ENCODE data around the gene DNHD1.

DNHD1 gene

GRCh38 chr11:6567371-6567745, 70.3 kb downstream of the DNHD1 start:
- DNase-seq: no peak

GRCh38 chr11:6568191-6568918, 71.3 kb downstream of the DNHD1 start:
- no peak for DNase-seq

GRCh38 chr11:6569706-6570105, 72.6 kb downstream of the DNHD1 start:
- no peak for DNase-seq

- no peak for DNase-seq
Observed at GRCh38 chr11:6570691-6571427, 73.8 kb downstream of the DNHD1 start.

GRCh38 chr11:6571434-6572008, 74.4 kb downstream of the DNHD1 start:
- no peak for DNase-seq

GRCh38 chr11:6572215-6572614, 75.1 kb downstream of the DNHD1 start:
- no peak for DNase-seq

- no peak for DNase-seq
Observed at GRCh38 chr11:6574816-6575715, 78.0 kb downstream of the DNHD1 start.

- no peak for DNase-seq
Observed at GRCh38 chr11:6576471-6577373, 79.6 kb downstream of the DNHD1 start.

- DNase-seq: no peak
Observed at GRCh38 chr11:6578134-6578533, 81.1 kb downstream of the DNHD1 start.

GRCh38 chr11:6579681-6580080, 82.6 kb downstream of the DNHD1 start:
- no peak for DNase-seq

GRCh38 chr11:6583584-6583983, 86.5 kb downstream of the DNHD1 start:
- no peak for DNase-seq

GRCh38 chr11:6584528-6584927, 87.4 kb downstream of the DNHD1 start:
- DNase-seq: no peak

- no peak for DNase-seq
Observed at GRCh38 chr11:6586434-6587359, 89.6 kb downstream of the DNHD1 start.

- DNase-seq: no peak
Observed at GRCh38 chr11:6587360-6587953, 90.4 kb downstream of the DNHD1 start.

- DNase-seq: no peak
Observed at GRCh38 chr11:6588018-6588417, 90.9 kb downstream of the DNHD1 start.

- no peak for DNase-seq
Observed at GRCh38 chr11:6594142-6594768, 97.2 kb downstream of the DNHD1 start.

GRCh38 chr11:6596239-6596877, 99.3 kb downstream of the DNHD1 start:
- DNase-seq: no peak

GRCh38 chr11:6598555-6598954, 101.5 kb downstream of the DNHD1 start:
- no peak for DNase-seq

GRCh38 chr11:6599449-6599848, 102.4 kb downstream of the DNHD1 start:
- DNase-seq: no peak
